Loucy (cell line): ENCODE results near the gene CRB3.

ENCODE experiments used
- H2AFZ ChIP-seq: fragments of 200-600 bp; sonication (generic); 2 replicates; pipeline ENCODE4 v1.6.0; 2016; ENCODE audit warnings: antibody characterized with exemption, mild to moderate bottlenecking, low read length, moderate library complexity
- H3F3A ChIP-seq: fragments of 200-600 bp; 2 replicates; pipeline ENCODE4 v1.6.0; 2016; ENCODE audit warnings: antibody characterized with exemption, low read depth, mild to moderate bottlenecking
- H3K27me3 ChIP-seq: fragments of 200-600 bp; sonication (generic); 2 replicates; pipeline ENCODE4 v1.6.1; 2014; ENCODE audit warnings: low read length, mild to moderate bottlenecking; ENCODE audit not compliant: insufficient read depth, poor library complexity, severe bottlenecking
- H3K36me3 ChIP-seq: fragments of 200-600 bp; sonication (generic); 2 replicates; pipeline ENCODE4 v1.6.1; 2016; ENCODE audit warnings: low read length; ENCODE audit not compliant: insufficient read depth
- H3K4me1 ChIP-seq: fragments of 200-600 bp; sonication (generic); 2 replicates; pipeline ENCODE4 v1.5.1; 2014; ENCODE audit warnings: low read length, mild to moderate bottlenecking; ENCODE audit not compliant: insufficient read depth, poor library complexity, severe bottlenecking
- H3K4me2 ChIP-seq: fragments of 200-600 bp; sonication (generic); 2 replicates; pipeline ENCODE4 v1.6.0; 2014; ENCODE audit warnings: antibody characterized with exemption, low read length, low read depth, mild to moderate bottlenecking; ENCODE audit not compliant: poor library complexity, severe bottlenecking
- H3K4me3 ChIP-seq: fragments of 200-600 bp; sonication (generic); 2 replicates; pipeline ENCODE4 v1.5.1; 2014; ENCODE audit warnings: low read length, mild to moderate bottlenecking, mixed read lengths; ENCODE audit not compliant: poor library complexity, severe bottlenecking
- H3K79me2 ChIP-seq: fragments of 200-600 bp; sonication (generic); 2 replicates; pipeline ENCODE4 v1.6.1; 2014; ENCODE audit warnings: low read length; ENCODE audit not compliant: insufficient read depth
- H3K9ac ChIP-seq: fragments of 200-600 bp; sonication (generic); 2 replicates; pipeline ENCODE4 v1.6.0; 2014; ENCODE audit warnings: mild to moderate bottlenecking, low read depth, low read length, moderate library complexity; ENCODE audit not compliant: poor library complexity, severe bottlenecking
- H3K9me2 ChIP-seq: fragments of 200-600 bp; sonication (generic); replicated peaks from 2 replicates; pipeline ENCODE4 v1.6.1; 2016; ENCODE audit warnings: low read depth, low read length, mixed read lengths
- H3K9me3 ChIP-seq: fragments of 200-600 bp; sonication (generic); 2 replicates; pipeline ENCODE4 v1.6.1; 2014; ENCODE audit warnings: mild to moderate bottlenecking, antibody characterized with exemption, low read length, low read depth; ENCODE audit not compliant: insufficient read depth
- H4K20me1 ChIP-seq: fragments of 200-600 bp; sonication (generic); 2 replicates; pipeline ENCODE4 v1.6.0; 2014; ENCODE audit warnings: antibody characterized with exemption, low read length, mild to moderate bottlenecking; ENCODE audit not compliant: insufficient read depth, poor library complexity, severe bottlenecking
- EZH2phosphoT487 ChIP-seq: fragments of 200-600 bp; IDR thresholded peaks from 2 replicates; pipeline ENCODE4 v1.6.1; 2018; ENCODE audit warnings: antibody characterized with exemption, mild to moderate bottlenecking, moderate library complexity, borderline replicate concordance
- TF ChIP-seq, protein P1 (sequence below): fragments of 200-600 bp; sonication (generic); conservative IDR thresholded peaks from 2 replicates; pipeline ENCODE4 v1.5.1; 2014; ENCODE audit warnings: mild to moderate bottlenecking, antibody characterized with exemption, low read length

CRB3 gene

DNA sequence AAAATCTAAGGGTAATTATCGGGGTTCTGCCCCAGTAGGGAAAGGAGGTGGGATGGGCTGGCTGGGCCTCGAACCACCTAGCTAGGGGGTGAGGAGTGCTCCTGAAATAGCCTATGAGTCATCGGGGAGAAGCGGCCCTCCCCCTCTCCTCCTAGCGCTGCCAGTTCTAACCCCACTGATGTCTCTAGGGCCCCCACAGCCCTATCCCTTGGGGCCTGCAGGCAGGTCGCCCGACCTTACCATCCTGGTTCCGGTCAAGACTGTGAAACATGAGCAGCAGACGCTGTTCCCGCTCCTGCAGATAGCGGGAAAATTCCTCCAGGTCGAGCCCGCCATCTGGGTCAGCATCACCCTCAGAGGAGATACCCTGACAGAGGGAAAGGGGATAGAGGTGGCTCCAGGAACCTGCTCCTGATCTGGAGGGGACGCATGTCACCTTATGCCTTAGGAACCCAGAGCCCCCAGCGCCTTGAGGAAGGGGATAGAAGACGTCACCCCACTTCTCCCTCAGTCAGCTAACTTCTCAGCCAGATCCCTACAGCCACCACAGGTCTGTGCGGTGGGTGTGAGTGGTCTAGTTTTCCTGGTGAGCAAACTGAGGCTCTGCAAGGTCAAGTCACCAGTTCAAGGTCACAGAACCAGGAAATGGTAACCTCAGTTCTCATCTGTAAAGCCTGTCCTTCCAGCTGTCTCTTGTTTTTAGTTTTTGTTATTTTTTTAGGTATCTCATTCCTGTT lies 5.9 kb upstream of the CRB3 start:
- Histone ChIP-seq H3K4me3 (peak overlapping the region; percentile 78), H2AFZ (no peak overlapping the region), H4K20me1 (no peaks in the 10 kb centered on the region), H3K4me1 (peaks cover 12% of the 10 kb centered on the region), H3K36me3 (peaks cover 3% of the 10 kb centered on the region; the same call in 1 of the 2 replicates), H3K4me2 (peak overlapping the region; percentile 88), H3K9me3 (no peaks in the 10 kb centered on the region), H3F3A (no peaks in the 10 kb centered on the region), H3K27me3 (no peaks in the 10 kb centered on the region), H3K79me2 (peaks cover 5% of the 10 kb centered on the region; the same call in 1 of the 2 replicates), H3K9me2 (no peaks in the 10 kb centered on the region), H3K9ac (peak overlapping the region; percentile 48)
- TF ChIP-seq EZH2phosphoT487 = no peak
- TF ChIP-seq, protein P1, sequence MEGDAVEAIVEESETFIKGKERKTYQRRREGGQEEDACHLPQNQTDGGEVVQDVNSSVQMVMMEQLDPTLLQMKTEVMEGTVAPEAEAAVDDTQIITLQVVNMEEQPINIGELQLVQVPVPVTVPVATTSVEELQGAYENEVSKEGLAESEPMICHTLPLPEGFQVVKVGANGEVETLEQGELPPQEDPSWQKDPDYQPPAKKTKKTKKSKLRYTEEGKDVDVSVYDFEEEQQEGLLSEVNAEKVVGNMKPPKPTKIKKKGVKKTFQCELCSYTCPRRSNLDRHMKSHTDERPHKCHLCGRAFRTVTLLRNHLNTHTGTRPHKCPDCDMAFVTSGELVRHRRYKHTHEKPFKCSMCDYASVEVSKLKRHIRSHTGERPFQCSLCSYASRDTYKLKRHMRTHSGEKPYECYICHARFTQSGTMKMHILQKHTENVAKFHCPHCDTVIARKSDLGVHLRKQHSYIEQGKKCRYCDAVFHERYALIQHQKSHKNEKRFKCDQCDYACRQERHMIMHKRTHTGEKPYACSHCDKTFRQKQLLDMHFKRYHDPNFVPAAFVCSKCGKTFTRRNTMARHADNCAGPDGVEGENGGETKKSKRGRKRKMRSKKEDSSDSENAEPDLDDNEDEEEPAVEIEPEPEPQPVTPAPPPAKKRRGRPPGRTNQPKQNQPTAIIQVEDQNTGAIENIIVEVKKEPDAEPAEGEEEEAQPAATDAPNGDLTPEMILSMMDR = no peak

DNA sequence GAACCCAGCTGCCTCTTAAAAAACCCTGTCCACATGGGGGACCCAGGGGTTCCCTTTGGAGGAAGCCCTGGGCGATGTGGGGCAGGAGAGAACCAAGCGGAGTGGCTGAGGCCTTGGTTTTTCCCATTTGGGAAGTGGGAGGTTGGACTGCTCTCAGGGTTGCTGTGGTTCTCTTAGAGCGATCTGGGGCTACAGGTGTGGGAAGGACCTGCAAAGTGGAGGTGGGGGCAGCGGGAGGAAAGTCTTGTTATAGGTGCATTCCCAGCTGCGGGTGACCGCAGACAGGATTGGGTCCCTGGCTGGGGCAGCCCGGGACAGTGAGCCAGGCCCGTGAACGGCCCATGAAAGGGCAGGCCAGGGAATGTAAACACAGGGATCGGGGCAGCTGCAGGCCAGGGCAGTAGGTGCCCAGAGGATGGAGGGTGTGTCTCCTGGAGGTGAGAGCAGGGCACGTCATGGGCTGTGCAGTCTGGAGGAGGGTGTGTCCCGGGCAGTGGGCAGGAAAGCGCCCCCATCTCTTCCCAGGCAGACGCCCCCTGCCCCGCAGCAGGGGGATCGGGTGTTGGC lies 5.3 kb upstream of the CRB3 start:
- Histone ChIP-seq H3K4me3 (peak overlapping the region; percentile 78), H4K20me1 (no peaks in the 10 kb centered on the region), H3K9ac (peak overlapping the region; percentile 48), H3K4me1 (peaks cover 12% of the 10 kb centered on the region), H3K4me2 (peak overlapping the region; percentile 88), H3K9me2 (no peaks in the 10 kb centered on the region), H2AFZ (0 out of 2 replicates have a peak overlapping the region, but pooled peaks have one; percentile 84), H3K36me3 (peaks cover 3% of the 10 kb centered on the region; the same call in 1 of the 2 replicates), H3F3A (no peaks in the 10 kb centered on the region), H3K27me3 (no peaks in the 10 kb centered on the region), H3K79me2 (peaks cover 5% of the 10 kb centered on the region; the same call in 1 of the 2 replicates), H3K9me3 (no peaks in the 10 kb centered on the region)
- no peak for TF ChIP-seq EZH2phosphoT487
- TF ChIP-seq, protein P1 = no peak

DNA sequence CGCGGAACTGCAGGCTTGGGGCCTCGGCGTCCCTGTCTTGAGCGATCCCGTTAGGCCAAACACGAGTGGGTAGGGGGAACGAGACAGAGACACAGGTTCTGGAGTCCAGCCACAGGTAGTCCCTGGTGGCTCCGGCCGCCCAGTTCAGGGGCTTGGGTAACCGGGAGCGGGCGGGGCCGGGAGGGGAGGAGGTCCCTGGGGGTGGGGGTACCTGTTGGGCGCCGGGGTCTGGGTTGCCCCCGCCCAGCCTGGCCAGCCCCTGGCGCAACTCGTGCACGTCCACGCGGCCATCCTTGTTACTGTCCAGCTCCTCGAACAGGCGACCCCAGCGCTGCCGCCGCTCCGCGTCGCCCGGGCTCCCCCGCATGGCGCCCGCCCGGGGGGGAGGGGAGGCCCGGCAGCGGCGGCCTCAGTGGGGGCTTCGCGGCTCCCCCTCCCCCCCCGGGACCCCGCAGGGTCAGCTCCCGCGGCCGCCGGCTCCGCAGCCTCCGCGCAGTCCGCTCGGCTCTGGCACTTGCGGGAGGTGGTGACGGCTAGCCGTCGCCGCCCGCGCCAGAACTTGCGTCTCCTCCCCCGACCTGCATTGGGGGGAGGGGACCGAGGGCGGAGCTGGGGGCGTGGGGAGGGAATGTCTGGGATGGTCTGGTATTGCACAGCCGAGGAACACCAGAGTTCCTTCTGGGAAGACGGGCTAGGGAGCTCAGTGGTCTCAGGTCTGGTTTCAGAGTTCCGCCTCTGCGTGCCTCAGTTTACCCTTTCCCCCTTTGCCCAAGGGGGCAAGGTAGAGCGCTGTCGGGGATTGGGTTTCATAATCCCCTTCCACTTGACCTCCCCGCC lies 4.6 kb upstream of the CRB3 start, which contains the start of gene SLC25A23:
Gene SLC25A23 (minus strand): TSS at position 531 of the 837 bp plus-strand sequence. CDS start 164 bp downstream, at position 367.
- Histone ChIP-seq H3K27me3 (no peaks in the 10 kb centered on the region), H3K9me2 (no peaks in the 10 kb centered on the region), H3K9me3 (no peaks in the 10 kb centered on the region), H3F3A (no peaks in the 10 kb centered on the region), H3K4me2 (peak within 1 kb of the TSS; percentile 88), H2AFZ (peak within 1 kb of the TSS; percentile 96), H3K79me2 (peaks cover 5% of the 10 kb centered on the region; the same call in 1 of the 2 replicates), H3K36me3 (no peaks in the 10 kb centered on the region), H3K4me3 (peak within 1 kb of the TSS; percentile 78), H3K9ac (peak within 1 kb of the TSS; percentile 48), H4K20me1 (no peaks in the 10 kb centered on the region), H3K4me1 (peaks cover 12% of the 10 kb centered on the region)
- TF ChIP-seq EZH2phosphoT487 = no peak
- TF ChIP-seq, protein P1 = no peak
